ENCODE measurements around the gene ANKRD23.
"Not testable (repeated sequence)": the region's sequence is repeated elsewhere in the genome, so short reads cannot be mapped to it uniquely, and the experiment has no call there.

Gene ANKRD23

DNA sequence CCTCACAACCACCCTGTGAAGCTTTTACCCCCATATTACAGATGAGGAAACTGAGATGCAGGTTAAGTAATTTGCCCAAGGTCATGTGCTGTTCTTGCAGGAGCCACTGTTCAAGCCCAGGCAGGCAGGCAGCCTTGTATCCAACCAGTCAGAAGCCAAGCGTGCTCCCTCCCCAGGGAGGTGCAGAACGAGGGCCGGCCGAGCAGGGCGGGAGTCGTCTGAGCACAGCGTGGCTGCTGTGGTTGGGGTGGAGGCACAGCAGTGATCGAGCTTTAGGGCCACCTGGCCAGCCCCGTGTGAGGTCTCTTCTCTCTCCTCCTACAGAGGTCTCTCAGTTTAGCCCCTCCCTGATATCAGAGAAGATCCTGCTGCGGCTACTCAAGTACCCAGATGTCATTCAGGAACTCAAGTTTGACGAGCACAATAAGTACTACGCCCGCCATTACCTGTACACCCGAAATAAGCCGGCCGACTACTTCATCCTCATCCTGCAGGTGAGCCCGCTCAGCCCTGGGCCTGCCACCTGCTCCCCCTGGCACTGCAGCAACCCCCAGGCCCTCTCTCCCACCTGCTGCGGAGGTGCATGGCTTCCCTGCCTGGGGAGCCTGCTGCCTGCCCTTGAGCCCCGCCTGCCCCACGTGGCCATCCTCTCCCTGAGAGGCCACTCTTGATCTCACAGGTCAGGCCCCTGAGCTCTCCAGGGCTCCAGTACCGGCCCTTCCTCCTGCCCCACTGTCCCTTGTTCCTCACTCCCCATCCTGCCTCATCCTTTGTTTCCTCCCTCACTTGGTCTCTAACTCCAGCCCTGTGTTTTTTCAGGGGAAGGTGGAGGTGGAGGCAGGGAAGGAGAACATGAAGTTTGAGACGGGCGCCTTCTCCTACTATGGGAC, 44.8 kb downstream of the ANKRD23 start:
- TF ChIP-seq, protein P1, sequence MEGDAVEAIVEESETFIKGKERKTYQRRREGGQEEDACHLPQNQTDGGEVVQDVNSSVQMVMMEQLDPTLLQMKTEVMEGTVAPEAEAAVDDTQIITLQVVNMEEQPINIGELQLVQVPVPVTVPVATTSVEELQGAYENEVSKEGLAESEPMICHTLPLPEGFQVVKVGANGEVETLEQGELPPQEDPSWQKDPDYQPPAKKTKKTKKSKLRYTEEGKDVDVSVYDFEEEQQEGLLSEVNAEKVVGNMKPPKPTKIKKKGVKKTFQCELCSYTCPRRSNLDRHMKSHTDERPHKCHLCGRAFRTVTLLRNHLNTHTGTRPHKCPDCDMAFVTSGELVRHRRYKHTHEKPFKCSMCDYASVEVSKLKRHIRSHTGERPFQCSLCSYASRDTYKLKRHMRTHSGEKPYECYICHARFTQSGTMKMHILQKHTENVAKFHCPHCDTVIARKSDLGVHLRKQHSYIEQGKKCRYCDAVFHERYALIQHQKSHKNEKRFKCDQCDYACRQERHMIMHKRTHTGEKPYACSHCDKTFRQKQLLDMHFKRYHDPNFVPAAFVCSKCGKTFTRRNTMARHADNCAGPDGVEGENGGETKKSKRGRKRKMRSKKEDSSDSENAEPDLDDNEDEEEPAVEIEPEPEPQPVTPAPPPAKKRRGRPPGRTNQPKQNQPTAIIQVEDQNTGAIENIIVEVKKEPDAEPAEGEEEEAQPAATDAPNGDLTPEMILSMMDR (IDR thresholded peaks at IDR 0.05) = no peak
- H3K36me3 ChIP-seq = peaks cover 0 to 62% (median 32%) of the 10 kb centered on the region in 3 donors
- intact Hi-C loops (cut with DNase I; ENCODE audit: low total_unique reads) = no loop called here
- peaks cover 0 to 8% (median 4%) of the 10 kb centered on the region in 4 donors for H3K4me1 ChIP-seq
- H3K9me3 ChIP-seq = no peaks in the 10 kb centered on the region
- no peak overlapping the region for H3K4me3 ChIP-seq
- DNase-seq = no peak
- H3K27me3 ChIP-seq = no peaks in the 10 kb centered on the region
- H3K27ac ChIP-seq = no peak overlapping the region

DNA sequence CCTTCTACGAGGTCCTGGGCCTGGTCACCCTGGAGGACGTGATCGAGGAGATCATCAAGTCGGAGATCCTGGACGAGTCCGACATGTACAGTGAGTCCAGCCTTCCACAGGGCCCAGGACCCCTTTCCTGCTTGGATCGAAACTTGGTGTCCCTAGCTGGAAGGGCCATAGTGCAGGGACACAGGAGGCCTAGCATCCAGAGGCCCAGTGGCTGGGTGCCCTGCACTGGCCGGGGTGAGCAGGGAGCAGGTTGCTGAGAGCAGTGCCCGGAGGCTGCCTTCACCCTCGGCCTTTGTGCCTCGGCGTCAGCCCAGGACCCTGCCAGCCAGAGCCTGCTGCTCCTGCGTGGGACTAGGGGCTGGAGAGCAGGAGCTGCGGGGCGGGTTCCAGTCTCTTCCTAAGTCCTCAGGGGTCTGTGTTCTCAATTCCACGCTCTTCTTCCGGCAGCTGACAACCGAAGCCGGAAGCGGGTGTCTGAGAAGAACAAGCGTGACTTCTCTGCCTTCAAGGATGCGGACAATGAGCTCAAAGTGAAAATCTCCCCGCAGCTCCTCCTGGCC, 46.7 kb downstream of the ANKRD23 start:
- H3K27me3 ChIP-seq = no peaks in the 10 kb centered on the region
- DNase-seq = no peak
- intact Hi-C loops (cut with DNase I; ENCODE audit: low total_unique reads) = no loop called here
- peaks cover 0 to 8% (median 4%) of the 10 kb centered on the region in 4 donors for H3K4me1 ChIP-seq
- H3K27ac ChIP-seq = no peak overlapping the region
- H3K36me3 ChIP-seq = peaks cover 0 to 47% (median 29%) of the 10 kb centered on the region in 3 donors
- no peak overlapping the region for H3K4me3 ChIP-seq
- H3K9me3 ChIP-seq = no peaks in the 10 kb centered on the region
- TF ChIP-seq, protein P1 (IDR thresholded peaks at IDR 0.05) = no peak

DNA sequence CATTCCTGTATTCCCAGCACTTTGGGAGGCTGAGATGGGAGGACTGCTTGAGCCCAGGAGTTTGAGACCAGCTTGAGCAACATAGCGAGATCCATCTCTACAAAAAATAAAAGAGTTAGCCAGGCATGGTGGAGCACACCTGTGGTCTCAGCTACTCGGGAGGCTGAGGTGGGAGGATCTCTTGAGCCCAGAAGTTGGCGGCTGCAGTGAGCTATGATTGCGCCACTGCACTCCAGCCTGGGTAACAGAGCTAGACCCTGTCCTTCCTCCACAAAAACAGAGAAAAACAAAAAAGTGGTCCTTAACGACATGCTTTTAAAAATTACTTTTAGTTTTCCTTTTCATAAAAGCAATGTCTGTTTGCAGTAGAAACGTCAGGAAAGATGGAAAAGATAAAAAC, 47.3 kb downstream of the ANKRD23 start:
- H3K27me3 ChIP-seq; H3K9me3 ChIP-seq; intact Hi-C loops (cut with DNase I; ENCODE audit: low total_unique reads); H3K4me3 ChIP-seq; H3K27ac ChIP-seq; DNase-seq; H3K4me1 ChIP-seq: not testable (repeated sequence)
- H3K36me3 ChIP-seq = peaks cover 0 to 40% (median 28%) of the 10 kb centered on the region in 3 donors

DNA sequence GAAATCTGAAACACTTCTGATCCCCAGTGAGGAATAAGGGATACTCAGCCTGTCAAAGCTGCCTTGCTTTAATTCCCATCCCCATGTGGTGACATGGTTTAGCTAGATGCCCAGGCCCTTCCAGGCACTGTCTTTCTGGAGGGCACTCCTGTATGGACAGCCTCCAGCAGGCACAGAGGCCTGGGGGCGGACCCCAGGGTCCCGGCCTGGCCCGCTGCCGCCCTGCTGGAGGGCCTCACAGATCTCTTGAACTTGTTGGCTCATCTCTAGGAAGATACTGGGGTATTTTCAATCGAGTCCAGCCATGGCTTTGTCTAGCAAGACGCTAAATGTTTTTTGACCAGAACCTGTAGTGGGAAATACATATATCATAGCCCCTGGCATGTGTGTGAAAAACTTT, 48.7 kb downstream of the ANKRD23 start:
- intact Hi-C loops (cut with DNase I; ENCODE audit: low total_unique reads) = no loop called here
- no peak for DNase-seq
- no peaks in the 10 kb centered on the region for H3K4me1 ChIP-seq
- H3K27me3 ChIP-seq = no peaks in the 10 kb centered on the region
- H3K36me3 ChIP-seq = peaks cover 0 to 35% (median 28%) of the 10 kb centered on the region in 3 donors
- no peak overlapping the region for H3K27ac ChIP-seq
- H3K4me3 ChIP-seq = no peak overlapping the region
- TF ChIP-seq, protein P1 (IDR thresholded peaks at IDR 0.05) = no peak
- H3K9me3 ChIP-seq = no peaks in the 10 kb centered on the region

DNA sequence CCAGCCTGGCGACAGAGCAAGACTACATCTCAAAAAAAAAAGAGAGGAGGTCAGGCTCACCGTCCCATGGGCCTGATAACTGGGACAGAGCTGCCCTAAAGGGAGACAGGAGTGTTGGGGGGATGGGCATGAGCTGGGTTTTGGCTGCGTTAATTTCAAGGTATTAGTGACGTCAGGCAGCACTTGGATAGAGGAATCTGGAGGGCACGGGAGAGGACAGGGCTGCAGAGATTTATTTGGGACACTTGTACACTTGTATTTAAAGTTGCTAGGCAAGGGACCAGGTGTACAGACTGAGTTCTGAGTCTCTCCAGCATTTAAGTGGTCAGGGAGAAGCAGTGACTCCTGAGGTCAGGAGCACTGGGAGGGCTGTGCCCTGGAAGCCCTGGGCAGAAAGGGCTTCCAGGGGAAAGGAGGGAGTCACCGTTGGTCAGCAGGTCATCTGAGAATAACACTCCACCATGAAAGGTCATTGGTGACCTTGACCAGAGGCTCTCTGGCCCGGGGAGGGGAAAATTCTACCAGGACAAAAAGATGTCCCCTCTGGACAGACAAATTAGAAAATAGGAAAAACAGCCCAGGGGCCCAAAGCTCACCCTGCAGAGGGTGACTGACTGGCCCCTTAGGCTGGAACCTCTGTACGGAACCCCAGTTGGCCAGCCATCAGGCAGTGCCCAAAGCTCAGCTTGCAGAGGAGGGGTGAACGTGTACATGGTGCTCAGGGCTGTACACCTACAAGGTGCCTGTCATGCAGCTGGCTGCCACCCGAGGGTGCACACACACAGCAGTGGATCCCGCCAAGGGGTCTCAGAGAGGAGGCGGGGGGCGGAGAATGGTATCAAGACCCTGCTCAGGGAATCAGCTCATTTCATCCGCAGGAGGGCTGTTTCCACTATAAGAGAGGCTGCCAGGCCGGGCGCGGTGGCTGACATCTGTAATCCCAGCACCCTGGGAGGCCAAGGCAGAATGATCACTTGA, 50.8 kb downstream of the ANKRD23 start:
- TF ChIP-seq, protein P1 (IDR thresholded peaks at IDR 0.05) = no peak
- Histone ChIP-seq H3K27ac (no peak overlapping the region), H3K27me3 (no peaks in the 10 kb centered on the region), H3K9me3 (no peaks in the 10 kb centered on the region), H3K36me3 (peaks cover 0 to 15% (median 11%) of the 10 kb centered on the region in 3 donors), H3K4me3 (no peak overlapping the region), H3K4me1 (peaks cover 0 to 14% (median 12%) of the 10 kb centered on the region in 4 donors)
- no peak for DNase-seq
- intact Hi-C loops (cut with DNase I; ENCODE audit: low total_unique reads) = no loop called here
